Measurements from ENCODE around the gene UNC13D. TPM values are rescaled to one million over a fixed set of nuclear protein-coding genes. Genes with fewer than 3 reads are reported as not detected.

UNC13D gene
- total and polyA plus RNA-seq, 9 of the 15 experiments (the other 6 are each of a cell fraction or from before 2014, with no cell fraction given) = 0.86 to 244 (median 69.2) TPM

DNA sequence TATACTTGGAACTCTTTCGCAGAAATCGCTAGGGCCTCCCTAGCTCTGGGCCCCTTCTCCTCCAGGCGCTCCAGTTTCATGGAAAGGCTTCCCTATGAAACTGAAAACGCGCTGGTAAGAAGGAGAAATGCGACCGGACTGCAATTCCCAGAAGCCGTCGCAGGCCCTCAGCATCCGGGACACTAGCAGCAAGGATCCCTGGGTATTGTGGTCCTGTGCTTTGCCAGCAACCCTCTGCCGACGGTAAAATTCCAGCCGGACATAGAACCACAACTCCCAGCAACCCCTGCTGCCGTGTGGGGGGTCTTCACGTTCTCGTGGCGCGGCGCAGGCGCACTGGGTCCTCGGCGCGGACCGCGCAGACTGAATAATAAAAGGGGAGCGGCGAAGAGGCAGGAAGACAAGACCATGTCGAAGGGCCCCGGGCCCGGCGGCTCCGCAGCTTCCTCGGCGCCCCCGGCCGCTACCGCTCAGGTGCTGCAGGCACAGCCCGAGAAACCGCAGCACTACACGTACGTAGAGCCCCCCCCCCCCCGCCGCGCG is 59.7 kb downstream of the UNC13D start, which contains the start of gene UNK (continued):
- TF ChIP-seq, protein P1, sequence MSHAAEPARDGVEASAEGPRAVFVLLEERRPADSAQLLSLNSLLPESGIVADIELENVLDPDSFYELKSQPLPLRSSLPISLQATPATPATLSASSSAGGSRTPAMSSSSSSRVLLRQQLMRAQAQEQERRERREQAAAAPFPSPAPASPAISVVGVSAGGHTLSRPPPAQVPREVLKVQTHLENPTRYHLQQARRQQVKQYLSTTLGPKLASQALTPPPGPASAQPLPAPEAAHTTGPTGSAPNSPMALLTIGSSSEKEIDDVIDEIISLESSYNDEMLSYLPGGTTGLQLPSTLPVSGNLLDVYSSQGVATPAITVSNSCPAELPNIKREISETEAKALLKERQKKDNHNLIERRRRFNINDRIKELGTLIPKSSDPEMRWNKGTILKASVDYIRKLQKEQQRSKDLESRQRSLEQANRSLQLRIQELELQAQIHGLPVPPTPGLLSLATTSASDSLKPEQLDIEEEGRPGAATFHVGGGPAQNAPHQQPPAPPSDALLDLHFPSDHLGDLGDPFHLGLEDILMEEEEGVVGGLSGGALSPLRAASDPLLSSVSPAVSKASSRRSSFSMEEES (CRISPR knock-in tag; IDR thresholded peaks at IDR 0.05) = no peak
- TF ChIP-seq RBM22 (IDR thresholded peaks at IDR 0.05; ENCODE audit: low read depth, low read length, poor library complexity, severe bottlenecking) = no peak
- TF ChIP-seq ZNF134 (CRISPR knock-in tag; conservative IDR thresholded peaks at IDR 0.05) = peak; percentile 71; the same call in 1 of the 2 replicates
- TF ChIP-seq, protein P2, sequence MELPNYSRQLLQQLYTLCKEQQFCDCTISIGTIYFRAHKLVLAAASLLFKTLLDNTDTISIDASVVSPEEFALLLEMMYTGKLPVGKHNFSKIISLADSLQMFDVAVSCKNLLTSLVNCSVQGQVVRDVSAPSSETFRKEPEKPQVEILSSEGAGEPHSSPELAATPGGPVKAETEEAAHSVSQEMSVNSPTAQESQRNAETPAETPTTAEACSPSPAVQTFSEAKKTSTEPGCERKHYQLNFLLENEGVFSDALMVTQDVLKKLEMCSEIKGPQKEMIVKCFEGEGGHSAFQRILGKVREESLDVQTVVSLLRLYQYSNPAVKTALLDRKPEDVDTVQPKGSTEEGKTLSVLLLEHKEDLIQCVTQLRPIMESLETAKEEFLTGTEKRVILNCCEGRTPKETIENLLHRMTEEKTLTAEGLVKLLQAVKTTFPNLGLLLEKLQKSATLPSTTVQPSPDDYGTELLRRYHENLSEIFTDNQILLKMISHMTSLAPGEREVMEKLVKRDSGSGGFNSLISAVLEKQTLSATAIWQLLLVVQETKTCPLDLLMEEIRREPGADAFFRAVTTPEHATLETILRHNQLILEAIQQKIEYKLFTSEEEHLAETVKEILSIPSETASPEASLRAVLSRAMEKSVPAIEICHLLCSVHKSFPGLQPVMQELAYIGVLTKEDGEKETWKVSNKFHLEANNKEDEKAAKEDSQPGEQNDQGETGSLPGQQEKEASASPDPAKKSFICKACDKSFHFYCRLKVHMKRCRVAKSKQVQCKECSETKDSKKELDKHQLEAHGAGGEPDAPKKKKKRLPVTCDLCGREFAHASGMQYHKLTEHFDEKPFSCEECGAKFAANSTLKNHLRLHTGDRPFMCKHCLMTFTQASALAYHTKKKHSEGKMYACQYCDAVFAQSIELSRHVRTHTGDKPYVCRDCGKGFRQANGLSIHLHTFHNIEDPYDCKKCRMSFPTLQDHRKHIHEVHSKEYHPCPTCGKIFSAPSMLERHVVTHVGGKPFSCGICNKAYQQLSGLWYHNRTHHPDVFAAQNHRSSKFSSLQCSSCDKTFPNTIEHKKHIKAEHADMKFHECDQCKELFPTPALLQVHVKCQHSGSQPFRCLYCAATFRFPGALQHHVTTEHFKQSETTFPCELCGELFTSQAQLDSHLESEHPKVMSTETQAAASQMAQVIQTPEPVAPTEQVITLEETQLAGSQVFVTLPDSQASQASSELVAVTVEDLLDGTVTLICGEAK (IDR thresholded peaks at IDR 0.05) = no peak
- TF ChIP-seq, protein P2 (CRISPR knock-in tag; IDR thresholded peaks at IDR 0.05) = no peak
- TF ChIP-seq SRSF7 (optimal IDR thresholded peaks at IDR 0.05; ENCODE audit: low read depth, low read length) = no peak
- TF ChIP-seq FOXJ2 (tag; IDR thresholded peaks at IDR 0.05) = peak; percentile 64
- no peak for TF ChIP-seq KHSRP (IDR thresholded peaks at IDR 0.05)
- TF ChIP-seq, protein P3, sequence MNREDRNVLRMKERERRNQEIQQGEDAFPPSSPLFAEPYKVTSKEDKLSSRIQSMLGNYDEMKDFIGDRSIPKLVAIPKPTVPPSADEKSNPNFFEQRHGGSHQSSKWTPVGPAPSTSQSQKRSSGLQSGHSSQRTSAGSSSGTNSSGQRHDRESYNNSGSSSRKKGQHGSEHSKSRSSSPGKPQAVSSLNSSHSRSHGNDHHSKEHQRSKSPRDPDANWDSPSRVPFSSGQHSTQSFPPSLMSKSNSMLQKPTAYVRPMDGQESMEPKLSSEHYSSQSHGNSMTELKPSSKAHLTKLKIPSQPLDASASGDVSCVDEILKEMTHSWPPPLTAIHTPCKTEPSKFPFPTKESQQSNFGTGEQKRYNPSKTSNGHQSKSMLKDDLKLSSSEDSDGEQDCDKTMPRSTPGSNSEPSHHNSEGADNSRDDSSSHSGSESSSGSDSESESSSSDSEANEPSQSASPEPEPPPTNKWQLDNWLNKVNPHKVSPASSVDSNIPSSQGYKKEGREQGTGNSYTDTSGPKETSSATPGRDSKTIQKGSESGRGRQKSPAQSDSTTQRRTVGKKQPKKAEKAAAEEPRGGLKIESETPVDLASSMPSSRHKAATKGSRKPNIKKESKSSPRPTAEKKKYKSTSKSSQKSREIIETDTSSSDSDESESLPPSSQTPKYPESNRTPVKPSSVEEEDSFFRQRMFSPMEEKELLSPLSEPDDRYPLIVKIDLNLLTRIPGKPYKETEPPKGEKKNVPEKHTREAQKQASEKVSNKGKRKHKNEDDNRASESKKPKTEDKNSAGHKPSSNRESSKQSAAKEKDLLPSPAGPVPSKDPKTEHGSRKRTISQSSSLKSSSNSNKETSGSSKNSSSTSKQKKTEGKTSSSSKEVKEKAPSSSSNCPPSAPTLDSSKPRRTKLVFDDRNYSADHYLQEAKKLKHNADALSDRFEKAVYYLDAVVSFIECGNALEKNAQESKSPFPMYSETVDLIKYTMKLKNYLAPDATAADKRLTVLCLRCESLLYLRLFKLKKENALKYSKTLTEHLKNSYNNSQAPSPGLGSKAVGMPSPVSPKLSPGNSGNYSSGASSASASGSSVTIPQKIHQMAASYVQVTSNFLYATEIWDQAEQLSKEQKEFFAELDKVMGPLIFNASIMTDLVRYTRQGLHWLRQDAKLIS (CRISPR knock-in tag; IDR thresholded peaks at IDR 0.05) = no peak
- TF ChIP-seq ZC3H11A (IDR thresholded peaks at IDR 0.05; ENCODE audit: low read depth, low read length) = no peak
- TF ChIP-seq NCOR1 (IDR thresholded peaks at IDR 0.05) = no peak
- TF ChIP-seq FOXA1 (IDR thresholded peaks at IDR 0.05; ENCODE audit: borderline replicate concordance) = no peak
- TF ChIP-seq TFAM (CRISPR knock-in tag; conservative IDR thresholded peaks at IDR 0.05) = no peak
- no peak; the same call in 1 of the 2 replicates for TF ChIP-seq ZNF12 (CRISPR knock-in tag; IDR thresholded peaks at IDR 0.05)
